K562 (cell line): Measurements from ENCODE around the gene CHMP5.

Experiments used
- HDAC6 ChIP-seq: IDR thresholded peaks from 2 replicates; pipeline ENCODE4 v1.6.1; 2012; ENCODE audit warnings: low read depth, mild to moderate bottlenecking, control low read depth, inconsistent platforms, low read length, moderate library complexity
- MAX ChIP-seq: sonication (generic); formaldehyde crosslinking; IDR thresholded peaks from 2 replicates; pipeline ENCODE4 v1.9.0; 2022; ENCODE audit warnings: mild to moderate bottlenecking, missing genetic modification reagents
- SMARCA4 ChIP-seq: fragments of 450-650 bp; IDR thresholded peaks from 2 replicates; pipeline ENCODE4 v1.6.1; 2016
- SRSF9 ChIP-seq: fragments of 200-400 bp; formaldehyde crosslinking; IDR thresholded peaks from 2 replicates; pipeline ENCODE4 v1.6.1; 2017; ENCODE audit warnings: low read depth, low read length, borderline replicate concordance
- TF ChIP-seq, protein P1 (sequence below): sonication (generic); formaldehyde crosslinking; IDR thresholded peaks from 2 replicates; pipeline ENCODE4 v1.8.1; 2022; ENCODE audit warnings: missing genetic modification reagents
- TF ChIP-seq, protein P2 (sequence below): fragments of 450-650 bp; formaldehyde crosslinking; IDR thresholded peaks from 2 replicates; pipeline ENCODE4 v1.4.0; 2020; ENCODE audit warnings: mild to moderate bottlenecking, moderate library complexity

DNA sequence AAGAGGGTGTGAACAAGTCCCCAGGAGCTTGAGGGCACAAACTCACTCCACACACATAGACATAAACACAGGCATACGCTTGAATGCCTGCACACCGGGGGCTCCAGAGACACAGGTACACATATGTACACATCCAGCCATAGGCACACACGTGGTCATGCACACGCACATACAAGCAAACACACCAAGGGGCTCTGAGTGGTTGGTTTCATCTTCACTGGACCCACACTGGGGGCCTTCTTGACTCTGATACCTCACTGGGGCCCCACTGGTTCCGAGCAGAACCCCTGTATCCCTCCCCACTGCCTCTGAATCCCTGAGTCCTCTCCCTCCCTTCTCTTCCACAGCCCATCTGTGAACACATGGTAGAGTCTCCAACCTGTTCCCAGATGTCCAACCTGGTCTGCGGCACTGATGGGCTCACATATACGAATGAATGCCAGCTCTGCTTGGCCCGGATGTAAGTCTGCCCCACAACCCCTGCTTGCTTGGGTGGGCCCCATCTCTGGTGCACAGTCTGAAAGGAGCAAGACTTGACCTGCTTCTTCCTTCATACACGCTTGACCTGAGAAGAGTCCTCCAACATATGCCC is 18.5 kb upstream of the CHMP5 start:
- TF ChIP-seq SMARCA4 (no peak), HDAC6 (no peak), MAX (CRISPR knock-in tag) (no peak), SRSF9 (no peak)
- TF ChIP-seq, protein P1, sequence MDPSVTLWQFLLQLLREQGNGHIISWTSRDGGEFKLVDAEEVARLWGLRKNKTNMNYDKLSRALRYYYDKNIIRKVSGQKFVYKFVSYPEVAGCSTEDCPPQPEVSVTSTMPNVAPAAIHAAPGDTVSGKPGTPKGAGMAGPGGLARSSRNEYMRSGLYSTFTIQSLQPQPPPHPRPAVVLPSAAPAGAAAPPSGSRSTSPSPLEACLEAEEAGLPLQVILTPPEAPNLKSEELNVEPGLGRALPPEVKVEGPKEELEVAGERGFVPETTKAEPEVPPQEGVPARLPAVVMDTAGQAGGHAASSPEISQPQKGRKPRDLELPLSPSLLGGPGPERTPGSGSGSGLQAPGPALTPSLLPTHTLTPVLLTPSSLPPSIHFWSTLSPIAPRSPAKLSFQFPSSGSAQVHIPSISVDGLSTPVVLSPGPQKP (CRISPR knock-in tag), result no peak
- TF ChIP-seq, protein P2, sequence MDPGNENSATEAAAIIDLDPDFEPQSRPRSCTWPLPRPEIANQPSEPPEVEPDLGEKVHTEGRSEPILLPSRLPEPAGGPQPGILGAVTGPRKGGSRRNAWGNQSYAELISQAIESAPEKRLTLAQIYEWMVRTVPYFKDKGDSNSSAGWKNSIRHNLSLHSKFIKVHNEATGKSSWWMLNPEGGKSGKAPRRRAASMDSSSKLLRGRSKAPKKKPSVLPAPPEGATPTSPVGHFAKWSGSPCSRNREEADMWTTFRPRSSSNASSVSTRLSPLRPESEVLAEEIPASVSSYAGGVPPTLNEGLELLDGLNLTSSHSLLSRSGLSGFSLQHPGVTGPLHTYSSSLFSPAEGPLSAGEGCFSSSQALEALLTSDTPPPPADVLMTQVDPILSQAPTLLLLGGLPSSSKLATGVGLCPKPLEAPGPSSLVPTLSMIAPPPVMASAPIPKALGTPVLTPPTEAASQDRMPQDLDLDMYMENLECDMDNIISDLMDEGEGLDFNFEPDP (CRISPR knock-in tag), result no peak
